ENCODE measurements around the gene KCNK5. TPM values are rescaled to one million over a fixed set of nuclear protein-coding genes. Genes with fewer than 3 reads are reported as not detected.

Gene KCNK5
- total and polyA plus RNA-seq, 2 donors (not counting 3 experiments of a cell fraction or from before 2014, with no cell fraction given) = not detected

DNA sequence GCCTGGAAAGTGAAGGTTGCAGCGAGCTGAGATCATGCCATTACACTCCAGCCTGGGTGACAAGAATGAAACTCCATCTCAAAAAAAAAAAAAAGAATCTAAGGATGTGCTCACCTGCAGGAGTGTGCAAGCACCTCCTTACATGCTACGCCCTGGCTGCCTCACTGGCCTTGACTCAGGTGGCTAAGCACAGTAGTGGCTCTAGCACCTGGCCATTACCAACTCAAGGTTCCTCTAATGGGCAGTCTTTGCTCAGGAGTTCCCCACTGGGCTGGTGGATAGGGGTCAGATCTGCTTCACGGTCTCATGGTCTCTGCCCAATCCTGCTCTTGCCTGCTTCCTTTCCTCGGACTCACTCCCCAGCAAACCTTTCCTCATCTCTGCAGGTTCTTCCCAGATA, 45.2 kb upstream of the KCNK5 start:
- H3K4me2 ChIP-seq (ENCODE audit: insufficient read depth, low read length) = no peak overlapping the region
- no peaks in the 10 kb centered on the region for H3K79me2 ChIP-seq (ENCODE audit: control insufficient read depth, insufficient read depth, low read length)
- H3K4me1 ChIP-seq (ENCODE audit: control insufficient read depth, extremely low read depth, insufficient read depth, low read length) = no peaks in the 10 kb centered on the region
- H2AFZ ChIP-seq (ENCODE audit: low read depth, low read length) = no peak overlapping the region
- H3K27me3 ChIP-seq (ENCODE audit: control insufficient read depth in 2 of 2, insufficient read depth in 2 of 2, low read length in 2 of 2) = no peaks in the 10 kb centered on the region
- POLR2A ChIA-PET = no interaction called here
- CTCF ChIA-PET = no interaction called here
- BruUV-seq (replicated peaks) = no TSS peak
- intact Hi-C loops (cut with micrococcal nuclease) = no loop called here
- H3K9ac ChIP-seq (replicated peaks; ENCODE audit: extremely low read depth, insufficient read depth, low read length) = no peak overlapping the region
- no peaks in the 10 kb centered on the region for H3K36me3 ChIP-seq (ENCODE audit: control insufficient read depth in 2 of 2, extremely low read depth in 1 of 2, insufficient read depth in 2 of 2, low read length in 2 of 2)
- no peak overlapping the region for H3K27ac ChIP-seq (ENCODE audit: insufficient read depth, low read depth, low read length)
- H4K20me1 ChIP-seq (replicated peaks; ENCODE audit: control insufficient read depth, extremely low read depth, insufficient read depth, low read length) = no peaks in the 10 kb centered on the region
- FAIRE-seq = no peak
- no peak for DNase-seq (ENCODE audit: low read depth, low spot score)
- no peak overlapping the region for H3K4me3 ChIP-seq (replicated peaks in 1 of 3; ENCODE audit: insufficient read depth in 1 of 3, low read depth in 1 of 3, low read length in 3 of 3)
- H3K9me1 ChIP-seq (replicated peaks; ENCODE audit: control insufficient read depth, extremely low read depth, insufficient read depth, low read length) = no peaks in the 10 kb centered on the region
- TF ChIP-seq POLR2AphosphoS5 (IDR thresholded peaks at IDR 0.05; ENCODE audit: insufficient read depth, low read depth, low read length) (no peak), MYC (IDR thresholded peaks at IDR 0.05; ENCODE audit: low read depth, low read length) (no peak), JUN (IDR thresholded peaks at IDR 0.05; ENCODE audit: borderline replicate concordance, insufficient read depth, insufficient read length, low read depth) (no peak), POLR2A (IDR thresholded peaks at IDR 0.05; ENCODE audit: low read depth, low read length) (no peak)
- TF ChIP-seq, protein P1, sequence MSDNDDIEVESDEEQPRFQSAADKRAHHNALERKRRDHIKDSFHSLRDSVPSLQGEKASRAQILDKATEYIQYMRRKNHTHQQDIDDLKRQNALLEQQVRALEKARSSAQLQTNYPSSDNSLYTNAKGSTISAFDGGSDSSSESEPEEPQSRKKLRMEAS (IDR thresholded peaks at IDR 0.05; ENCODE audit: insufficient read depth, insufficient read length) = no peak
- no peaks in the 10 kb centered on the region for H3K9me3 ChIP-seq (replicated peaks; ENCODE audit: control insufficient read depth, insufficient read depth, low read length)
- dilution Hi-C loops (cut with MboI; ENCODE audit: extremely low pct_ligation_motif_present, low sequenced_read_pairs) = no loop called here

- no peaks in the 10 kb centered on the region for H3K79me2 ChIP-seq (ENCODE audit: control insufficient read depth, insufficient read depth, low read length)
- POLR2A ChIA-PET = no interaction called here
Measured at GRCh38 chr6:39273406-39273821, 44.1 kb upstream of the KCNK5 start.

More at GRCh38 chr6:39273406-39273821, 44.1 kb upstream of the KCNK5 start:
- H3K4me3 ChIP-seq (replicated peaks in 1 of 3; ENCODE audit: insufficient read depth in 1 of 3, low read depth in 1 of 3, low read length in 3 of 3) = no peak overlapping the region
- H3K9me3 ChIP-seq (replicated peaks; ENCODE audit: control insufficient read depth, insufficient read depth, low read length) = no peaks in the 10 kb centered on the region
- BruUV-seq (replicated peaks) = no TSS peak
- no peaks in the 10 kb centered on the region for H4K20me1 ChIP-seq (replicated peaks; ENCODE audit: control insufficient read depth, extremely low read depth, insufficient read depth, low read length)
- no peak overlapping the region for H3K4me2 ChIP-seq (ENCODE audit: insufficient read depth, low read length)
- no peaks in the 10 kb centered on the region for H3K4me1 ChIP-seq (ENCODE audit: control insufficient read depth, extremely low read depth, insufficient read depth, low read length)
- no peak overlapping the region for H2AFZ ChIP-seq (ENCODE audit: low read depth, low read length)
- no peak overlapping the region for H3K27ac ChIP-seq (ENCODE audit: insufficient read depth, low read depth, low read length)
- no peaks in the 10 kb centered on the region for H3K36me3 ChIP-seq (ENCODE audit: control insufficient read depth in 2 of 2, extremely low read depth in 1 of 2, insufficient read depth in 2 of 2, low read length in 2 of 2)
- H3K9me1 ChIP-seq (replicated peaks; ENCODE audit: control insufficient read depth, extremely low read depth, insufficient read depth, low read length) = no peaks in the 10 kb centered on the region
- no peak overlapping the region for H3K9ac ChIP-seq (replicated peaks; ENCODE audit: extremely low read depth, insufficient read depth, low read length)
- intact Hi-C loops (cut with micrococcal nuclease) = no loop called here
- CTCF ChIA-PET = no interaction called here
- H3K27me3 ChIP-seq (ENCODE audit: control insufficient read depth in 2 of 2, insufficient read depth in 2 of 2, low read length in 2 of 2) = no peaks in the 10 kb centered on the region
- dilution Hi-C loops (cut with MboI; ENCODE audit: extremely low pct_ligation_motif_present, low sequenced_read_pairs) = no loop called here
- TF ChIP-seq FOS (IDR thresholded peaks at IDR 0.05; ENCODE audit: borderline replicate concordance, insufficient read depth, low read length) (no peak), POLR2A (IDR thresholded peaks at IDR 0.05; ENCODE audit: low read depth, low read length) (no peak), POLR2AphosphoS5 (IDR thresholded peaks at IDR 0.05; ENCODE audit: insufficient read depth, low read depth, low read length) (no peak), EZH2 (IDR thresholded peaks at IDR 0.05; ENCODE audit: borderline replicate concordance, low read depth, low read length, severe bottlenecking) (no peak), JUN (IDR thresholded peaks at IDR 0.05; ENCODE audit: borderline replicate concordance, insufficient read depth, insufficient read length, low read depth) (no peak), GATA2 (IDR thresholded peaks at IDR 0.05; ENCODE audit: insufficient read depth, insufficient read length, low read depth, low read length) (no peak), MYC (IDR thresholded peaks at IDR 0.05; ENCODE audit: low read depth, low read length) (no peak), CTCF (IDR thresholded peaks at IDR 0.05; ENCODE audit: extremely low read depth in 1 of 2, insufficient read depth in 1 of 2, low read depth in 1 of 2, low read length in 2 of 2) (no peak)
- TF ChIP-seq, protein P1 (IDR thresholded peaks at IDR 0.05; ENCODE audit: insufficient read depth, insufficient read length) = no peak
- FAIRE-seq (no peak), DNase-seq (ENCODE audit: low read depth, low spot score) (no peak)
